K562 (cell line): Measurements from ENCODE around the gene CAV1. TPM values are rescaled to one million over a fixed set of nuclear protein-coding genes. Genes with fewer than 3 reads are reported as not detected.

Source experiments
- MTA1 ChIP-seq: fragments of 450-650 bp; IDR thresholded peaks from 2 replicates; pipeline ENCODE4 v1.6.1; 2017; ENCODE audit warnings: borderline replicate concordance
- PRMT5 ChIP-seq: sonication (generic); formaldehyde crosslinking; IDR thresholded peaks from 2 replicates; pipeline ENCODE4 v1.5.0; 2020; ENCODE audit warnings: missing genetic modification reagents
- UBTF ChIP-seq, 2 experiments: IDR thresholded peaks; 2 replicates each; pipeline ENCODE4 v1.6.1; 2012; ENCODE audit warnings: improper control_type of control experiment in 2 of 2, low read depth in 2 of 2, low read length in 2 of 2, borderline replicate concordance in 1 of 2
- ZNF449 ChIP-seq: fragments of 250-450 bp; sonication (Bioruptor Pico); IDR thresholded peaks from 2 replicates; pipeline ENCODE4 v1.8.0; 2022; ENCODE audit warnings: moderate library complexity, mild to moderate bottlenecking, inconsistent platforms
- ZNF639 ChIP-seq, 2 experiments: fragments of 200-800 bp in 1 of 2; sonication (Bioruptor generic) in 1 of 2; sonication (generic) in 1 of 2; formaldehyde crosslinking in 1 of 2; IDR thresholded peaks in 1 of 2; conservative IDR thresholded peaks in 1 of 2; 2 replicates each; pipeline versions ENCODE4 v1.5.0 to v1.6.1; 2016 to 2020; ENCODE audit warnings: missing compliant biosample characterization in 1 of 2, missing genetic modification characterization in 1 of 2, missing genetic modification reagents in 1 of 2
- ZNF778 ChIP-seq: fragments of 450-650 bp; formaldehyde crosslinking; IDR thresholded peaks from 2 replicates; pipeline ENCODE4 v1.4.0; 2020; ENCODE audit warnings: mild to moderate bottlenecking, moderate library complexity
- polyA plus RNA-seq, 8 experiments: library from polyadenylated mRNA; depleted of rRNA in 4 of 8; stranded (reverse) in 5 of 8; unstranded in 3 of 8; fragments of >200 nt; fragmentation: Nextera tagmentation in 2 of 8; fragmentation: Illumina TruSeq in 1 of 8; extraction: Ambion mirVana in 2 of 8; extraction: Trizol in 1 of 8; gene quantifications; 2 replicates each; pipeline versions ENCODE4 v1.2.1 to v1.2.3, GENCODE V29; 2011 to 2014; ENCODE audit warnings: inconsistent platforms in 1 of 8, missing spikeins in 1 of 8
- total RNA-seq, 7 experiments: library from RNA; depleted of rRNA in 6 of 7; stranded (reverse); fragments of >200 nt in 6 of 7; fragmentation: Illumina TruSeq in 2 of 7; extraction: Trizol in 2 of 7; gene quantifications; 2 replicates each; pipeline versions ENCODE4 v1.2.1 to v1.2.3, GENCODE V29; 2011 to 2021; ENCODE audit warnings: low replicate concordance in 1 of 7

The CAV1 gene
- total and polyA plus RNA-seq, 9 of the 15 experiments (the other 6 are each of a cell fraction or from before 2014, with no cell fraction given): 0.08 to 1.5 (median 0.63) TPM

GRCh38 chr7:116540743-116541142 lies 15.9 kb downstream of the CAV1 start (continued):
- TF ChIP-seq ZNF639 (CRISPR knock-in tag; conservative IDR thresholded peaks at IDR 0.05 in 1 of 2, IDR thresholded peaks at IDR 0.05 in 1 of 2) (no peak), ZNF778 (no peak), UBTF (IDR thresholded peaks at IDR 0.05; ENCODE audit: borderline replicate concordance in 1 of 2, low read depth in 2 of 2, low read length in 2 of 2) (no peak), MTA1 (no peak), ZNF449 (CRISPR knock-in tag) (no peak), PRMT5 (CRISPR knock-in tag) (no peak)
